A549 (cell line): ENCODE data around the gene GPR146.

ENCODE experiments used
- CTCF ChIP-seq: fragments of >200 bp; sonication (Bioruptor Twin); formaldehyde crosslinking; IDR thresholded peaks from 3 replicates; pipeline ENCODE4 v1.5.1; 2016
- EP300 ChIP-seq, 2 experiments: fragments of >200 bp; sonication (Bioruptor Twin); formaldehyde crosslinking; IDR thresholded peaks; 2 replicates in 1 of 2; 3 replicates in 1 of 2; pipeline ENCODE4 v1.6.1; 2016 to 2017
- HES2 ChIP-seq: fragments of >200 bp; sonication (Bioruptor Twin); formaldehyde crosslinking; IDR thresholded peaks from 2 replicates; pipeline ENCODE4 v1.6.1; 2016
- MYC ChIP-seq: IDR thresholded peaks from 2 replicates; pipeline ENCODE4 v1.6.1; 2012; ENCODE audit warnings: mild to moderate bottlenecking, inconsistent platforms, low read length, improper control_type of control experiment, borderline replicate concordance
- RFX5 ChIP-seq: fragments of 450-650 bp; IDR thresholded peaks from 2 replicates; pipeline ENCODE4 v1.7.1; 2014; ENCODE audit warnings: antibody characterized with exemption, mild to moderate bottlenecking, moderate library complexity
- RNF2 ChIP-seq: fragments of 200-600 bp; sonication (generic); IDR thresholded peaks from 2 replicates; pipeline ENCODE4 v1.6.1; 2016; ENCODE audit warnings: low read depth, mild to moderate bottlenecking, antibody characterized with exemption, moderate library complexity, borderline replicate concordance
- TP53 ChIP-seq: fragments of 250-450 bp; sonication (Bioruptor Pico); IDR thresholded peaks from 2 replicates; pipeline ENCODE4 v1.5.0; 2021; ENCODE audit warnings: mild to moderate bottlenecking, moderate library complexity

GRCh38 chr7:1080252-1080920, 36.0 kb downstream of the GPR146 start:
- no peak for TF ChIP-seq HES2
- TF ChIP-seq RFX5: no peak
- no peak for TF ChIP-seq TP53 (CRISPR knock-in tag)
- TF ChIP-seq EP300 (IDR thresholded peaks at IDR 0.05): no peak
- TF ChIP-seq RNF2: no peak
- no peak for TF ChIP-seq CTCF
- TF ChIP-seq MYC: no peak
